ENCODE measurements around the gene DNAJC24.

DNA sequence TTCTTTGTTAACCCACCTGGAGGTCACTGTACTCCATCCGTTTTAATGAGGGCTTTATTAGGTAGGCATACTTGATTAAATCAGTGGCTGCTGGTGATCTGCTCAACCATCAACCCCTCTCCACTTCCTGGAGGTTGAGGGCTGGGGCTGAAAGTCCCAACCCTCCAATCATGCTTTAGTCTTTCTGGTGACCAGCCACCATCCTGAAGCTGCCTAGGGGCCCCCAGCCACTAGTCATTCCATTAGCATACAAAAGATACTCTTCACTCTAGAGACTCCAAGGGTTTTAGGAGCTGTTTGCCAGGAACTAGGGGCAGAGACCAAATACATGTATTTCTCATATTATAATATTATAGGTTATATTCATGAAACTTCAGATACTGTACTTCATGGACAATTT is 13.5 kb downstream of the DNAJC24 start:
- TF ChIP-seq SP1 (IDR thresholded peaks at IDR 0.05; ENCODE audit: low read depth) = no peak
- TF ChIP-seq, protein P1, sequence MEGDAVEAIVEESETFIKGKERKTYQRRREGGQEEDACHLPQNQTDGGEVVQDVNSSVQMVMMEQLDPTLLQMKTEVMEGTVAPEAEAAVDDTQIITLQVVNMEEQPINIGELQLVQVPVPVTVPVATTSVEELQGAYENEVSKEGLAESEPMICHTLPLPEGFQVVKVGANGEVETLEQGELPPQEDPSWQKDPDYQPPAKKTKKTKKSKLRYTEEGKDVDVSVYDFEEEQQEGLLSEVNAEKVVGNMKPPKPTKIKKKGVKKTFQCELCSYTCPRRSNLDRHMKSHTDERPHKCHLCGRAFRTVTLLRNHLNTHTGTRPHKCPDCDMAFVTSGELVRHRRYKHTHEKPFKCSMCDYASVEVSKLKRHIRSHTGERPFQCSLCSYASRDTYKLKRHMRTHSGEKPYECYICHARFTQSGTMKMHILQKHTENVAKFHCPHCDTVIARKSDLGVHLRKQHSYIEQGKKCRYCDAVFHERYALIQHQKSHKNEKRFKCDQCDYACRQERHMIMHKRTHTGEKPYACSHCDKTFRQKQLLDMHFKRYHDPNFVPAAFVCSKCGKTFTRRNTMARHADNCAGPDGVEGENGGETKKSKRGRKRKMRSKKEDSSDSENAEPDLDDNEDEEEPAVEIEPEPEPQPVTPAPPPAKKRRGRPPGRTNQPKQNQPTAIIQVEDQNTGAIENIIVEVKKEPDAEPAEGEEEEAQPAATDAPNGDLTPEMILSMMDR (IDR thresholded peaks at IDR 0.05 in 2 of 3, conservative IDR thresholded peaks at IDR 0.05 in 1 of 3; ENCODE audit: borderline replicate concordance in 1 of 3, insufficient read depth in 1 of 3, low read depth in 2 of 3, low read length in 2 of 3) = no peak
- no peak for TF ChIP-seq YY1 (IDR thresholded peaks at IDR 0.05; ENCODE audit: extremely low read depth, insufficient replicate concordance, low read depth, low read length)
- TF ChIP-seq POLR2A (IDR thresholded peaks at IDR 0.05; ENCODE audit: borderline replicate concordance, extremely low read depth, insufficient read depth, insufficient read length) = no peak
- TF ChIP-seq REST (IDR thresholded peaks at IDR 0.05; ENCODE audit: low read depth) = no peak
